Urothelium cell line (cell line): ENCODE measurements around the gene PLEKHM2.

ENCODE experiments used
- DNase-seq: peaks from one replicate; pipeline ENCODE4 v3.0.0; 2011; ENCODE audit warnings: low spot score, mixed read lengths
- FAIRE-seq: peaks from 2 replicates; lab custom pipeline; 2011; peaks lifted over from hg19 to GRCh38; lab: Jason Lieb, UNC

PLEKHM2 gene

DNA sequence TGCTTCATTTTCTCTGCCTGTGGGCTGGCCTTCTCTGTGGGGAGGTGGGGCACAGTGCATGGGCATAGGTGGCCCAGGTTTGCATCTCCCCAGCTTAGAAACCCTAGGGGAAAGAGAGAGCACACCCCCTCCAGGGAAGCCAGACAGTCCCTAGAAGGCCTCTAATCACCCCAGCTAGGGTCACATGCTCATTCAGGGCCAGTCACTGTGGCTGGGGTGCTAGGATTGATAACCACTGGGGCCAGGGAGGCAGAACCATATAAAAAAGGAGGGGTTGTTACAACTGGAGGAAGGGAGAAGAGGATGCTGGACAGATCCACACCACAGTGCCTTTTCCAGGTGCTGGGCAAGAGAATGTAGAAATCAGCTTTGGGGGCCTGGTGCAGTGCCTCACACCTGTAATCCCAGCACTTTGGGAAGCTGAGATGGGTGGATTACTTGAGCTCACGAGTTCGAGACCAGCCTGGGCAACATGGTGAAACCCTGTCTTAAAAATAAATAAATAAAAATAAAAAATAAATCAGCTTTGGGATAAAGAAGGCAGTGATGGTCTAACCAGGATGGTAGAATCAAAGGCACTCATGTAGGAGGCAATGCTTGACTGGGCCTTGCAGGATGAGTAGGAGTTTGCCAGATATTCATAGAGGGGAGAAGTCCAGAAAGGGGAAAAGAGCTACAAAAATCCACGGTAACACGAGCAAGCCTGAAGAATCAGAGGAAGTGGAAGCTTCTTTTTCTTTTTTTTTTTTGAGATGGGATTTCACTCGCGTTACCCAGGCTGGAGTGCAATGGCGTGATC lies 94.0 kb downstream of the PLEKHM2 start:
- FAIRE-seq (no peak), DNase-seq (no peak)
